SK-N-SH (cell line): ENCODE data around the gene DCAF6. TPM values are rescaled to one million over a fixed set of nuclear protein-coding genes. Genes with fewer than 3 reads are reported as not detected.

Experiments
- CTCF ChIA-PET: fragments of 300-600, 350-600 bp; formaldehyde crosslinking; extraction: SDS; loops from one replicate; lab custom pipeline; 2021; lab: Yijun Ruan, JAX
- POLR2A ChIA-PET: fragments of 350-600 bp; sonication (Branson Sonifier 250); formaldehyde crosslinking; extraction: SDS; loops from one replicate; lab custom pipeline; 2020; ENCODE audit warnings: antibody characterized with exemption, inconsistent platforms; lab: Yijun Ruan, JAX
- DNase-seq: peaks from one replicate; pipeline ENCODE4 v3.0.0; 2012
- H2AFZ ChIP-seq: fragments of 200-600 bp; sonication (generic); 2 replicates; pipeline ENCODE4 v1.8.1; 2016; ENCODE audit warnings: antibody characterized with exemption, mild to moderate bottlenecking, low read depth
- H3F3A ChIP-seq: fragments of 200-600 bp; sonication (generic); replicated peaks from 2 replicates; pipeline ENCODE3; 2016; ENCODE audit warnings: antibody characterized with exemption, mild to moderate bottlenecking; ENCODE audit not compliant: insufficient read depth
- H3K27ac ChIP-seq, 2 experiments: fragments of 200-500 bp in 1 of 2; fragments of 200-600 bp in 1 of 2; sonication (Bioruptor generic) in 1 of 2; sonication (generic), shearing (Covaris generic) in 1 of 2; 2 replicates each; pipeline versions ENCODE4 v1.5.1 to v1.6.1; 2014 to 2016; ENCODE audit warnings: low read depth in 2 of 2, inconsistent platforms in 1 of 2, low read length in 1 of 2, mild to moderate bottlenecking in 1 of 2, mixed read lengths in 1 of 2
- H3K27me3 ChIP-seq: fragments of 200-600 bp; sonication (generic), shearing (Covaris generic); 2 replicates; pipeline ENCODE4 v1.6.1; 2016; ENCODE audit warnings: mixed run types; ENCODE audit not compliant: insufficient read depth
- H3K36me3 ChIP-seq, 2 experiments: fragments of 200-500 bp in 1 of 2; fragments of 200-600 bp in 1 of 2; sonication (Bioruptor generic) in 1 of 2; sonication (generic) in 1 of 2; replicated peaks in 1 of 2; 2 replicates each; pipeline versions ENCODE3 to v1.5.1; 2014 to 2016; ENCODE audit warnings: low read length in 1 of 2, mild to moderate bottlenecking in 1 of 2; ENCODE audit not compliant: insufficient read depth in 2 of 2, control insufficient read depth in 1 of 2
- H3K4me1 ChIP-seq, 2 experiments: fragments of 200-500 bp in 1 of 2; fragments of 200-600 bp in 1 of 2; sonication (Bioruptor generic) in 1 of 2; sonication (generic), shearing (Covaris generic) in 1 of 2; 2 replicates each; pipeline versions ENCODE4 v1.5.1 to v1.6.1; 2014 to 2016; ENCODE audit warnings: low read depth in 1 of 2, low read length in 1 of 2, mixed run types in 1 of 2; ENCODE audit not compliant: insufficient read depth in 2 of 2, control insufficient read depth in 1 of 2
- H3K4me2 ChIP-seq: fragments of 200-600 bp; sonication (generic), shearing (Covaris generic); 2 replicates; pipeline ENCODE4 v1.6.1; 2017; ENCODE audit warnings: mixed run types
- H3K4me3 ChIP-seq, 2 experiments: fragments of 200-500 bp in 1 of 2; fragments of 200-600 bp in 1 of 2; sonication (Bioruptor generic) in 1 of 2; sonication (generic), shearing (Covaris generic) in 1 of 2; 2 replicates each; pipeline versions ENCODE4 v1.5.1 to v1.8.1; 2014 to 2016; ENCODE audit warnings: low read depth in 2 of 2, inconsistent platforms in 1 of 2, low read length in 1 of 2, mild to moderate bottlenecking in 1 of 2, mixed read lengths in 1 of 2, moderate library complexity in 1 of 2
- H3K79me2 ChIP-seq: fragments of 200-600 bp; sonication (generic); 2 replicates; pipeline ENCODE4 v1.8.1; 2017; ENCODE audit warnings: mild to moderate bottlenecking; ENCODE audit not compliant: insufficient read depth
- H3K9ac ChIP-seq: fragments of 200-600 bp; sonication (generic); 2 replicates; pipeline ENCODE4 v1.6.1; 2017; ENCODE audit warnings: mixed run types
- H3K9me2 ChIP-seq: fragments of 200-600 bp; sonication (generic); 2 replicates; pipeline ENCODE4 v1.6.1; 2017; ENCODE audit warnings: mixed run types
- H3K9me3 ChIP-seq: fragments of 200-600 bp; sonication (generic); 2 replicates; pipeline ENCODE4 v1.6.1; 2017; ENCODE audit warnings: mixed run types, mild to moderate bottlenecking, moderate library complexity
- H4K20me1 ChIP-seq: fragments of 200-600 bp; sonication (generic); 2 replicates; pipeline ENCODE4 v1.6.1; 2017; ENCODE audit warnings: mild to moderate bottlenecking, mixed run types; ENCODE audit not compliant: insufficient read depth
- ELF1 ChIP-seq: IDR thresholded peaks from 2 replicates; pipeline ENCODE4 v1.4.0; 2012
- EP300 ChIP-seq, 2 experiments: IDR thresholded peaks; 2 replicates each; pipeline versions ENCODE4 v1.4.0 to v1.6.1; 2012; ENCODE audit warnings: borderline replicate concordance in 1 of 2, low read depth in 1 of 2, low read length in 1 of 2
- EZH2phosphoT487 ChIP-seq: fragments of 200-600 bp; sonication (generic); IDR thresholded peaks from 2 replicates; pipeline ENCODE4 v1.6.1; 2017; ENCODE audit warnings: low read depth, mixed run types, mild to moderate bottlenecking, antibody characterized with exemption, moderate library complexity, borderline replicate concordance
- FOXJ3 ChIP-seq: sonication (generic); formaldehyde crosslinking; IDR thresholded peaks from 2 replicates; pipeline ENCODE4 v1.5.1; 2020; ENCODE audit warnings: mild to moderate bottlenecking, missing genetic modification reagents
- FOXM1 ChIP-seq: IDR thresholded peaks from 2 replicates; pipeline ENCODE4 v1.4.0; 2012; ENCODE audit warnings: low read depth, mild to moderate bottlenecking
- GABPA ChIP-seq: IDR thresholded peaks from 2 replicates; pipeline ENCODE4 v1.4.0; 2012; ENCODE audit warnings: low read depth, mild to moderate bottlenecking
- MEF2A ChIP-seq: IDR thresholded peaks from 2 replicates; pipeline ENCODE4 v1.4.0; 2012; ENCODE audit warnings: low read depth, borderline replicate concordance
- MXI1 ChIP-seq: IDR thresholded peaks from 2 replicates; pipeline ENCODE4 v1.6.1; 2012; ENCODE audit warnings: mild to moderate bottlenecking, low read depth, low read length, improper control_type of control experiment
- RAD21 ChIP-seq: IDR thresholded peaks from 2 replicates; pipeline ENCODE4 v1.6.1; 2012; ENCODE audit warnings: mild to moderate bottlenecking, low read length
- RFX5 ChIP-seq: IDR thresholded peaks from 2 replicates; pipeline ENCODE4 v1.6.1; 2012; ENCODE audit warnings: mild to moderate bottlenecking, improper control_type of control experiment, low read length
- SIN3A ChIP-seq: IDR thresholded peaks from 2 replicates; pipeline ENCODE4 v1.6.1; 2012; ENCODE audit warnings: low read depth, mild to moderate bottlenecking, low read length, moderate library complexity, borderline replicate concordance
- SMC3 ChIP-seq: IDR thresholded peaks from 2 replicates; pipeline ENCODE4 v1.6.1; 2012; ENCODE audit warnings: low read depth, low read length, improper control_type of control experiment
- TAF1 ChIP-seq: IDR thresholded peaks from 2 replicates; pipeline ENCODE4 v1.6.1; 2012; ENCODE audit warnings: low read depth, mild to moderate bottlenecking, low read length, moderate library complexity, borderline replicate concordance
- WGBS: methylation state at CpG from one replicate; pipeline ENCODE4 v1.1.6; 2017; ENCODE audit warnings: low lambda C conversion rate; 5-methylcytosine and 5-hydroxymethylcytosine counted together
- polyA plus RNA-seq, 3 experiments: library from polyadenylated mRNA; depleted of rRNA; stranded (reverse); fragments of >200 nt; gene quantifications; 2 replicates each; pipeline ENCODE4 v1.2.3, GENCODE V29; 2012
- TF ChIP-seq, protein P1 (sequence below): fragments of 150-350 bp; IDR thresholded peaks from 2 replicates; pipeline ENCODE4 v1.6.1; 2017; ENCODE audit warnings: antibody characterized with exemption, low read length, low read depth, borderline replicate concordance
- TF ChIP-seq, protein P2 (sequence below): fragments of 150-350 bp; IDR thresholded peaks from 2 replicates; pipeline ENCODE4 v1.6.1; 2016; ENCODE audit warnings: mild to moderate bottlenecking, low read depth, low read length
- TF ChIP-seq, protein P3 (sequence below): IDR thresholded peaks from 2 replicates; pipeline ENCODE4 v1.4.0; 2012; ENCODE audit warnings: low read depth, borderline replicate concordance
- TF ChIP-seq, protein P4 (sequence below): IDR thresholded peaks from 2 replicates; pipeline ENCODE4 v1.6.1; 2012; ENCODE audit warnings: mild to moderate bottlenecking, low read depth, low read length, moderate library complexity

The DCAF6 gene
- polyA plus RNA-seq, 1 of the 3 experiments (the other 2 are of a cell fraction), result 31.3 TPM

DNA sequence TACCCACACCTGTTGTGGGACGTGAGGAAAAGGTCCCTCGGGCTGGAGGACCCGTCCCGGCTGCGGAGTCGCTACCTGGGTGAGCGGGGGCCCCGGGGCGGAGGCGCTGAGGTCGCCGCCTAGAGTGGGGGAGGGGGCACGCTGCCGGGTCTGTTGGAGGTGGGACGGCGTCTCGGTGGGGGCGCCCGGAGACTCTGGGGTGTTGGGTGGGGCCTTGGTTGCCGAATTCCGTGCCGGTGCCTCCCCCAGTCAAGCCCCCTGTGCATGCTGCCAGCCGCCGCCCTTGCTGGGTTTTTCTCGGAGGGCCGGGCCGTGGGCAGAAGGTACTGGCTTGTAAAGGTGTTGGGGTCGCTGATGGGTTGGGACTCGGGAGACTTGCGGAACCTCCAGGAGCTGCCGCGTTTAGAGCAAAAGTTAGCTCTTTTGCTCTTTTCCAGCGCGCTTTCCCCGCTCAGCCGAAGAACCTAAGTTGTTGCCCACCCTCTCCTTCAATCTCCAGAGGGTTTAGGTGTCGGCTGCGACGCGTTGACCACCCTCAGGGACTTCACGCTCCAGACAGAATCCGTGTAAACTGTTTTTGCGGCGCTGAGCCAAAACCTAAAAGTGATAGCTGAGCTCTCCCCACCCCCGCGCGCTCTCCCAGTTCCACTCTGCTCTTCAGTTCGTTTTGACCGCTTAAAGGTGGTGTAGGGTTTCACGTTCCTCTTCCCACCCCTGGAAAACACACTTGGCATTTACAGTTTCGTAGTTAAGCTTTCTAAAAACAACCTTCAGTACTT, 636 bp downstream of the DCAF6 start, which contains the start of gene MPC2 (continued):
- TF ChIP-seq, protein P1, sequence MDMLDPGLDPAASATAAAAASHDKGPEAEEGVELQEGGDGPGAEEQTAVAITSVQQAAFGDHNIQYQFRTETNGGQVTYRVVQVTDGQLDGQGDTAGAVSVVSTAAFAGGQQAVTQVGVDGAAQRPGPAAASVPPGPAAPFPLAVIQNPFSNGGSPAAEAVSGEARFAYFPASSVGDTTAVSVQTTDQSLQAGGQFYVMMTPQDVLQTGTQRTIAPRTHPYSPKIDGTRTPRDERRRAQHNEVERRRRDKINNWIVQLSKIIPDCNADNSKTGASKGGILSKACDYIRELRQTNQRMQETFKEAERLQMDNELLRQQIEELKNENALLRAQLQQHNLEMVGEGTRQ, result no peak
- 0 out of 2 replicates have a peak, but pooled peaks have one; percentile 7 for TF ChIP-seq RAD21
- TF ChIP-seq MXI1, result peak; percentile 45
- no peak for TF ChIP-seq SIN3A
- TF ChIP-seq, protein P2, sequence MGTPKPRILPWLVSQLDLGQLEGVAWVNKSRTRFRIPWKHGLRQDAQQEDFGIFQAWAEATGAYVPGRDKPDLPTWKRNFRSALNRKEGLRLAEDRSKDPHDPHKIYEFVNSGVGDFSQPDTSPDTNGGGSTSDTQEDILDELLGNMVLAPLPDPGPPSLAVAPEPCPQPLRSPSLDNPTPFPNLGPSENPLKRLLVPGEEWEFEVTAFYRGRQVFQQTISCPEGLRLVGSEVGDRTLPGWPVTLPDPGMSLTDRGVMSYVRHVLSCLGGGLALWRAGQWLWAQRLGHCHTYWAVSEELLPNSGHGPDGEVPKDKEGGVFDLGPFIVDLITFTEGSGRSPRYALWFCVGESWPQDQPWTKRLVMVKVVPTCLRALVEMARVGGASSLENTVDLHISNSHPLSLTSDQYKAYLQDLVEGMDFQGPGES, result no peak
- TF ChIP-seq FOXM1, result no peak
- TF ChIP-seq, protein P3, sequence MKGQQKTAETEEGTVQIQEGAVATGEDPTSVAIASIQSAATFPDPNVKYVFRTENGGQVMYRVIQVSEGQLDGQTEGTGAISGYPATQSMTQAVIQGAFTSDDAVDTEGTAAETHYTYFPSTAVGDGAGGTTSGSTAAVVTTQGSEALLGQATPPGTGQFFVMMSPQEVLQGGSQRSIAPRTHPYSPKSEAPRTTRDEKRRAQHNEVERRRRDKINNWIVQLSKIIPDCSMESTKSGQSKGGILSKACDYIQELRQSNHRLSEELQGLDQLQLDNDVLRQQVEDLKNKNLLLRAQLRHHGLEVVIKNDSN, result no peak
- TF ChIP-seq SMC3, result no peak
- TF ChIP-seq TAF1, result peak; percentile 73; the same call in 1 of the 2 replicates
- TF ChIP-seq, all 33 proteins: peak for 8

DNA sequence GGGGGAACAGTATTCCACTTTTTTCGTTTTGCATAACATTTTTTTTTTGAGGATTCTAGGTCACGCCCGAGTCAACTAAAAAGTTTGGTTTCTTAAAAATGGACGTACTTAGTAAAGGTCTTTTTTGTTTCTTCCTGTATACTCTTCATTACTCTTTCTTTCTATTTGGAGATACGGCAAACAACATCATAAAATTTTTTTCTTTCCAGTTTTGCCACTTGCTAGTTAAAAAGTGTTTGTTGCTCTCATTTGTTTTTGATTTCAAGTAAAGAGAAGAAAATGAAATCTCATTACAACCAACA, 1.2 kb downstream of the DCAF6 start:
- Histone ChIP-seq H3F3A (peaks cover 10% of the 10 kb centered on the region), H3K9me2 (no peaks in the 10 kb centered on the region), H3K79me2 (peaks cover 91% of the 10 kb centered on the region), H3K36me3 (no peaks in the 10 kb centered on the region), H3K9ac (peak overlapping the region; percentile 94), H3K4me1 (peaks cover 8 to 27% of the 10 kb centered on the region in 2 experiments; a peak in 3 of 4 replicates), H2AFZ (peak overlapping the region; percentile 50), H3K4me3 (peak overlapping the region; percentile 71 to 81), H3K9me3 (no peaks in the 10 kb centered on the region), H4K20me1 (peaks cover 41% of the 10 kb centered on the region), H3K27me3 (no peaks in the 10 kb centered on the region), H3K27ac (peak overlapping the region; percentile 94 to 100), H3K4me2 (peak overlapping the region; percentile 74)
- 5% methylated on average over 5 of the region's 5 CpGs for WGBS
- POLR2A ChIA-PET, result no interaction called here
- CTCF ChIA-PET, result interaction anchor here (1.1 kb wide), 1 partner anchor 145 kb away, joined by 5 read pairs; no protein-coding TSS in a partner anchor
- no peak for DNase-seq
- TF ChIP-seq, protein P1, result no peak
- TF ChIP-seq, protein P2, result no peak
- TF ChIP-seq RFX5 (no peak), SIN3A (no peak), EZH2phosphoT487 (no peak), TAF1 (no peak), FOXJ3 (no peak), GABPA (no peak), ELF1 (no peak), RAD21 (no peak), FOXM1 (no peak), MEF2A (no peak), EP300 (IDR thresholded peaks at IDR 0.05; ENCODE audit: borderline replicate concordance in 1 of 2, low read depth in 1 of 2, low read length in 1 of 2) (no peak)
- TF ChIP-seq, protein P3, result no peak
- TF ChIP-seq, protein P4, sequence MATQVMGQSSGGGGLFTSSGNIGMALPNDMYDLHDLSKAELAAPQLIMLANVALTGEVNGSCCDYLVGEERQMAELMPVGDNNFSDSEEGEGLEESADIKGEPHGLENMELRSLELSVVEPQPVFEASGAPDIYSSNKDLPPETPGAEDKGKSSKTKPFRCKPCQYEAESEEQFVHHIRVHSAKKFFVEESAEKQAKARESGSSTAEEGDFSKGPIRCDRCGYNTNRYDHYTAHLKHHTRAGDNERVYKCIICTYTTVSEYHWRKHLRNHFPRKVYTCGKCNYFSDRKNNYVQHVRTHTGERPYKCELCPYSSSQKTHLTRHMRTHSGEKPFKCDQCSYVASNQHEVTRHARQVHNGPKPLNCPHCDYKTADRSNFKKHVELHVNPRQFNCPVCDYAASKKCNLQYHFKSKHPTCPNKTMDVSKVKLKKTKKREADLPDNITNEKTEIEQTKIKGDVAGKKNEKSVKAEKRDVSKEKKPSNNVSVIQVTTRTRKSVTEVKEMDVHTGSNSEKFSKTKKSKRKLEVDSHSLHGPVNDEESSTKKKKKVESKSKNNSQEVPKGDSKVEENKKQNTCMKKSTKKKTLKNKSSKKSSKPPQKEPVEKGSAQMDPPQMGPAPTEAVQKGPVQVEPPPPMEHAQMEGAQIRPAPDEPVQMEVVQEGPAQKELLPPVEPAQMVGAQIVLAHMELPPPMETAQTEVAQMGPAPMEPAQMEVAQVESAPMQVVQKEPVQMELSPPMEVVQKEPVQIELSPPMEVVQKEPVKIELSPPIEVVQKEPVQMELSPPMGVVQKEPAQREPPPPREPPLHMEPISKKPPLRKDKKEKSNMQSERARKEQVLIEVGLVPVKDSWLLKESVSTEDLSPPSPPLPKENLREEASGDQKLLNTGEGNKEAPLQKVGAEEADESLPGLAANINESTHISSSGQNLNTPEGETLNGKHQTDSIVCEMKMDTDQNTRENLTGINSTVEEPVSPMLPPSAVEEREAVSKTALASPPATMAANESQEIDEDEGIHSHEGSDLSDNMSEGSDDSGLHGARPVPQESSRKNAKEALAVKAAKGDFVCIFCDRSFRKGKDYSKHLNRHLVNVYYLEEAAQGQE, result no peak
